Activated effector memory CD4-positive, alpha-beta T cell treated with Interleukin-2 at 50 U/mL for 16 hours (primary cell): Measurements from ENCODE around the gene CLIP1.
"Not testable (repeated sequence)": the region's sequence is repeated elsewhere in the genome, so short reads cannot be mapped to it uniquely, and the experiment has no call there.

Source experiments
- DNase-seq: peaks from one replicate; pipeline ENCODE4 v3.0.0-alpha.2; 2020

The CLIP1 gene

GRCh38 chr12:122429043-122429442 lies 6.6 kb upstream of the CLIP1 start:
- not testable (repeated sequence) for DNase-seq

- no peak for DNase-seq
These were observed 4.9 kb upstream of the CLIP1 start for GRCh38 chr12:122427403-122427802.

DNA sequence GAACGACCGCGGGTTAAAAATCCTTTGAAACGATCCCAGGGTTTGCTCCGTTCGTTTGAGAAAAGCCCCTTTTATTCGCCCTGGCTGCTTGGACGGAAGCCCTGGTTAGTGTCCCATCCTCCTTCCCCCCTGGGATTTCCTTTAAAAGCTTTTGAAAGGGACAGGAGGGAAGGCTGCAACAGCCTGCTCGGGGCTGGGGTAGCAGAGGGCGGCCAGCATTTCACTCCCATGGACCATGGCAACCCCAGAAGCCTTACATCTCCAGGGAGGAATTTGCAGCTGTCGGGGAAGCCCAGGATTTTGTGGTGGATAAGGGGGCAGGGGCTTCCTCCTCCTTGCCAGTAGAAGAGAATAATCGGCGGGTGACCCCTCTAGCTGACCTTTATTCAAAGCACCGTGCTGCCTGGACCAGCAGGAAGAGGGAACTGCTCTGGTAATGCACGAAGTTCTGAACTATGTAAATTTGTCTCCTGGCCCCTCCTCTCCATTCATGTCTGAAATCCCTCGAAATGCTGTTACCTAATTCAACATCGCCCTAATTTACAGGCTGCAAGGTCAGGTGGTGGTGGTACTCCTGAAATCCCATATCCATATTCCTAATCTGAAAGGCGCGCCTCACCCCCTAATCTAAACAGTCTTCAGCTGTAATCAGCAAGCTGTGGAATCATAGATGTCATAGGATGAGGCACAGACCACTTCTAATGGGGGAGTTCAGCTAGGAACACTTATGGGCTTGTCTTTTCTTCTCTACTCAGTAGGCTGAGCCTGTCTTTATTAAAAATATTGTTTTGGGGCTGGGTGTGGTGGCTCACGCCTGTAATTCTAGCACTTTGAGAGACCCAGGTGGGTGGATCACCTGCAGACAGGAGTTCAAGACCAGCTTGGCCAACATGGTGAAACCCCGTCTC lies 1.0 kb upstream of the CLIP1 start:
- no peak for DNase-seq

- DNase-seq, result peak; percentile 21
These were observed 325 bp upstream of the CLIP1 start for GRCh38 chr12:122422730-122423257.

- DNase-seq, result peak; percentile 10
These were observed 1.2 kb downstream of the CLIP1 start for GRCh38 chr12:122421187-122421820.

DNA sequence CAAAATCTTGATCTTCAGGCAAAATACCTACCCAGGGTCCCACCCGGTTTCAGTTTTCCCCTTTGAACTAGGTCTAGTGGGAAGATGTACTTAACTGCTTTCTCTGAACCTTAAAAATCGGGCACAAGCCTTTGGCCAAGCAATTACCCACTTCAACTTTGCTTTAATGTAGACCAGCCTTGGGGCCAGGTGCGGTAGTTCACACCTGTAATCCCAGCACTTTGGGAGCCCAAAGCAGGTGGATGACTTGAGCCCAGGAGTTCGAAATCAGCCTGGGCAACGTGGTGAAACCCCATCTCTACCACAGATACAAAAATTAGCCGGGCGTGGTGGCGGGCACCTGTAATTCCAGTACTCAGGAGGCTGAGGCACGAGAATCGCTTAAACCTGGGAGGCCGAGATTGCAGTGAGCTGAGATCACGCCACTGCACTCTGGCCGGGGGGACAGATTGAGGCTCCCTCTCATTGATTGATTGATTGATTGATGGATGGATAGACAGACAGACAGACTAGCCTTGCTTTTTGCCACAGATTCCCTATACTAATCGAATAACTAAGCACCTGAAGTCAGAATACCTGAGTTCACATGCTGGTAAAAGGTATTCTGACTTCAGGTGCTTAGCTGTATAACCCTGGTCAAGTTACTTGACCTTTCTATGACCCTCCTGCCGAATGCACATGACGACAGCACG lies 1.9 kb downstream of the CLIP1 start:
- DNase-seq, result no peak

DNA sequence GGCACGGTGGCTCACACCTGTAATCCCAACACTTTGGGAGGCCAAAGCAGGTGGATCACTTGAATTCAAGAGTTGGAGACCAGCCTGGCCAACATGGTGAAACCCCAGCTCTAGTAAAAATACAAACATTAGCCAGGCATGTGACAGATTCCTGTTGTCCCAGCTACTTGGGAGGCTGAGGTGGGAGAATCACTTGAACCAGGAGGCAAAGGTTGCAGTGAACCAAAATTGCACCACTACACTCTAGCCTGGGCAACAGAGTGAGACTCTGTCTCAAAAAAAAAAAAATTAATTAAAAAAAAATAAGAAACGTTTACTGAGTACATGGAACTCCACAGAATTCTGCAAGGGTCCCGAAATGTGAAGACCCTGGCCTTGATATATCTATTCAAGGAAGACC lies 3.4 kb downstream of the CLIP1 start:
- not testable (repeated sequence) for DNase-seq

GRCh38 chr12:122415665-122416064 lies 6.8 kb downstream of the CLIP1 start:
- DNase-seq, result not testable (repeated sequence)

DNA sequence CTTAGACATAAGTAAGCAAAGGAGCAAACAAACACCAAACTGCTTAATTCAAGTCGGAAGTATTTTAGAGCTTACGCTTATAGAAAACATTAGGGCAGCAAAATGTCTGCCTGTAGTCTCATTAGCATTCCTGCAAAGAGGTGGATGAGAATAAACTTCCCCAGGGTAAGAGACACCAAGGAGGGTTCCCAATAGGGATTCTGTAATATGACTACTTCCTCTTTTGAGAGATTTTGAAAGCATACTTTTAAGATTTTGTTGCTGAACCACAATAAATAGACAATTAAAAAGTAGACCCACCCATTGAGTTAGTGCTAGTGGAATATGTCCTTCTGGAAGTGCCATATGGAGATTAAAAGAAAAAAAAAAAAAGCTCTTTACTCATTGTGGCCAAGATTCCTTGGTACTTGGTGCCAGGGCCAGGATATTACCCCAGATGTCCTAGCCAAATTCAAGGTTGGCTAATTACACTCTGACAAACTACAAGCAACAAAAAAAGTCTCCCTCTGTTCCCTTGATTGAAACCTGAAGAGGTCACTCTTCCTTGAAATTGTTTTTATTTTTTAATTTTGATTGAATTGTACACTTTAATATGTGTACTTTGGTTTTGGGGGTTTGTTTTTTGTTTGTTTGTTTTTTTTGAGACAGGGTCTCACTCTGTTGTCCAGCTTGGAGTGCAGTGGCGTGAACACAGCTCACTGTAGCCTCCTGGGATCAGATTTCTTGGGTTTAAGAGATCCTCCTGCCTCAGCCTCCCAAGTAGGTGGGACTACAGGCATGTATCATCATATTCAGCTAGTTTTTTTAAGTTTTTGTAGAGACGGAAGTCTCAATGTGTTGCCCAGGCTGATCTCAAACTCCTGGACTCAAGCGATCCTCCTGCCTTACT lies 8.7 kb downstream of the CLIP1 start:
- DNase-seq, result no peak

DNA sequence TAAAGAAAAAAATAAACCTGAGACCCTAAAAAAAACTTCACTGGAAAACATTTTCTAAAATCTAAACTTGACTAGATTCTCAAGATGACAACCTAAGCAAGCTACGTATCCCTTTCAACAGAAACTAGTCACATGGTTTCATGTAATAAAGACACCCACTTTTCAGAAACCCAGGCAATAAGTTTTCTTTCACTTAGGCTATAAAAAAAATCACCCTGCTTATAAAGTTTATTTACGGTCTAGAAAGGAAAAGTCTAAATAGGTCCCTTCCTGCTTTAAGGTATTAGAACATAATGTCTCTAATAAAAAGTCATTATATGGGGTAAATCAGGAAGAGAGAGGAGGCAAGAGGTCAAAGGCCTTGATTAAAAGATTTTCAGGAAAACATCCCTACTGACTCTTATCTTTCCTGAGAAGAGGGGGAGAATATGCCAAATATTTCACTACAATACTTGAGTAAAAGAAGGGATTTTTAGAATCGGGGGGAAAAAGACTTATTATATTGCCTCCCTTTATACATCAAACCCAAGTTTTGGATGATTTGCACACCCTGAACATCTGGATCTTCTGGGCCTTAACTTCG lies 9.5 kb downstream of the CLIP1 start:
- DNase-seq, result no peak

DNA sequence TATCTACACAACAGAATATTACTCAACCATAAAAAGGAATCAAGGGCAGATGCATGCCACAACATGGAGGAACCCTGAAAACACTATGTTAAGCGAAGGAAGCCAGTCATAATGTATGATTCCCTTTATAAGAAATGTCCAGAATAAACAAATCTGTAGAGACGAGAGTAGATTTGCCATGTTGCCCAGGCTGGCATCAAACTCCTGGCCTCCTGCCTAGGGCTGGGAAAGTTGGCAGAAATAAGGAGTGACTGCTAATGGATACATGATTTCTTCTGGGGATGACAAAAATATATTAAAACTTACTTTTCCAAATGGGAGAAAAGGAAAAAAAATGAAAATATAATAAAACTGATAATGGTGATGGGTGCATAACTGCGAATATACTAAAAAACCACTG lies 10.9 kb downstream of the CLIP1 start:
- no peak for DNase-seq

DNA sequence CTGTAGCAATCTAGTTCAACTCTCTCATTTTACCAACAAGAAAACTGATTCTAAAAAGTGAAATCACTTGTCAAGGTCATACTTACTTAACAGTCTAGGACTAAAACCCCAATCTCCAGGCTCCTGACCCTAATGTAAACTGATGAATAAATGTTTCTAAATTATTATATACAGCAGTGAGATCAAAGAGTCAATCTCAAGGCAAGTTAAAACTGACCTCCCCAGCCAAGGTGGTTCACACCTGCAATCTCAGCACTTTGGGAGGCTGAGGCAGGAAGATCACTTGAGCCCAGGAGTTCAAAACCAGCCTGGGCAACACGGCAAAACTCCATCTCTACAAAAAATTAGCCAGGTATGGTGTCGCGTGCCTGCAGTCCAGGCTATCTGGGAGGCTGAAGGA lies 15.3 kb downstream of the CLIP1 start:
- DNase-seq, result no peak

DNA sequence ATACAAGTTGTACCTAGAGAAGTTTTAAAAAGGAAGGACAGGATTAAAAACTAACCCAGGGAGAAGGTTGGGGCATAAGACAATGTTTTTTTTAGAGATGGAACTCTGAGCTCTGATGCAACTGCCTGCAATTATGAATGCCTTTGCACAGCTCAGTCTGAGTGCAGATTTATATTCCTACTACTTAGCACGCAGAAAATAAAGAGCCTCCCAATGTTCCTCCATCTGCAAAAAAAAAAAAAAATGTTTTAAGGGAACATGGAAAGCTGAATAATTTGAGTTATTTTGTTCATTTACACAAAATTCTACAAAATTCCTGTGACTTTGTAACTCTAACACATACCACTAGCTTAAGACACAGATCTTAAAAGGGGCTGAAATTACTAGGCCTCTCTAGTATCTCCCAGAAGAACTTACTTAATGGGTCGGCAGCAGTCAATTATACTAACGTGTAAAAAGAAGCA lies 15.7 kb downstream of the CLIP1 start:
- no peak for DNase-seq

DNA sequence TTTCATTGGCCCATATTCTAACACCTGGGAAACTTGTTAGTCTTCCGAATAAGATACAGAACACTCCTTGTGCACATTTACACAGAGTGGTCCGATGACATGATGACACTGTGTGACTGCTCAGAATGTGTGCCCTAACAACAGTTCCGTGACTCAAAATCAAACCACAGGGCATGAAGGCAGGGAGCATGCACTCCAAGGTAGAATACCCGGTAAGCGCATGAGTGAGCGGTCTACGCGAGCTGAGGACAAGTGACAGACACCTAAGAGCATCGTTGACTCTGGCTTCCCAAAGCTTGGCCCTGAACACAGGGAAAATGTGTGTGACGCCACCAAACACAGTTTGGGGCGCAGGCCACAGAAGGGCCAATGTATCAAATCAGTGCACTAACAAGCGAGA lies 18.6 kb downstream of the CLIP1 start:
- DNase-seq, result no peak

DNA sequence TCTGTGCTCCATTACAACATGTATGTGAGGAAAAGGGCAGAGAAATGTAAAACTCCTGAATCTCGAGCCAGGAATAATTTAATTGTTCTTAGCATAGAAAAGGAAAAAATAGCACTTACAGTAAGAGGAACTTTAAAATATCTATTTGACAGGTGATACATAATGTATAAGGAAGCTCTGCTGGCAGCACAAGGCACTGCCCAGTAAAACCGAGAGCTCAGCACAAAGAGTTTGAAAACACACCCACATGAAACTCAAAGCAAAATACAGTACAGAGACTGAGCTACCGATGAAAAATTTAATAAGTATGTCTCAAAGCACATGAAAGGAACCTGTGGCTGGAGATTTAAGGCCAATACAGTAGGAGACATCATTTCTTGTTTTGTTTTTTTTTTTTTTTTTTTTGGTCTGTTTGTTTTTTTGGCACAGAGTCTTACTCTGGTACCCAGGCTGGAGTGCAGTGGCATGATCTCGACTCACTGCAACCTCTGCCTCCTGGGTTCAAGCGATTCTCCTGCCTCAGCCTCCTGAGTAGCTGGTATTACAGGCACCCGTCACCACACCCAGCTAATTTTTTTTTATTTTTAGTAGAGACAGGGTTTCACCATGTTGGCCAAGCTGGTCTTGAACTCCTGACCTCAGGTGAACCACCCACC lies 19.2 kb downstream of the CLIP1 start:
- no peak for DNase-seq

GRCh38 chr12:122402264-122402663 lies 20.2 kb downstream of the CLIP1 start:
- no peak for DNase-seq

DNA sequence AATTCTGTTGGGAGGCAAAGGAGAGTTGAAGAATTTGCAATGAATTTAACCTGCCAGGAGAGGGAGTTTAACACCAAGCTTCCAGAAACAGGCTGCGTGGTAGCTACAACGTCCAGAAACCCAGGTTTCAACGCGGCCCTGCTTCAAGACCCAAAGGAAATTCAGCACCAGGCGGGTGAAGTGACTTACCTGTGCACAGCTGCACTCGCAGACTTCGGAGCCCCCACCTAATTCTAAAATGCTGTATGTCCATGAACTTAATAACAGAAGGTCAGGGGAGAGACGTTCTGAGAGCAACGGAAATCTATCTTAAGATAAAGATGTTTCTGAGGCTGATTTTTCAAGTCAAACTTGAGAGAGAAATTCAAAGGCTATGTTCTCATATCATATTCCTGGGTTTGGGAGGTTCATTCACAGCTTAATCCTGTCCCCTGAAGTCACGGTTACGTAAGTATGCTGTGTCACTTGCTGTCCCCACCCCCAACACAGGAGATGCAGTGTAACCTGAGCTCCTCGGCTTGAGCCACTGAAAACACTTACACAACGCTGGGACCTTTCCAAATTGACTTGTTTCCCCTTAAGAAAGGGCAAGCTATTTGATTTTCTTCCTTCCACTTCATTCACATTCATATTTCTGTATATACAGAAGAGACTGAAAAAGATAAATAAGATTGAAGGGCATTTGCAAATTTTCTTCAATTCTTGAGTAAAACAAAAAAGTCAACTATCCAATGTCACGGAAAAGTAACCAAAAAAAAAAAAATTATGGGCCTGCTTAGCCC lies 22.7 kb downstream of the CLIP1 start:
- DNase-seq, result peak; percentile 42

- no peak for DNase-seq
These were observed 23.2 kb downstream of the CLIP1 start for GRCh38 chr12:122399254-122399591.

DNA sequence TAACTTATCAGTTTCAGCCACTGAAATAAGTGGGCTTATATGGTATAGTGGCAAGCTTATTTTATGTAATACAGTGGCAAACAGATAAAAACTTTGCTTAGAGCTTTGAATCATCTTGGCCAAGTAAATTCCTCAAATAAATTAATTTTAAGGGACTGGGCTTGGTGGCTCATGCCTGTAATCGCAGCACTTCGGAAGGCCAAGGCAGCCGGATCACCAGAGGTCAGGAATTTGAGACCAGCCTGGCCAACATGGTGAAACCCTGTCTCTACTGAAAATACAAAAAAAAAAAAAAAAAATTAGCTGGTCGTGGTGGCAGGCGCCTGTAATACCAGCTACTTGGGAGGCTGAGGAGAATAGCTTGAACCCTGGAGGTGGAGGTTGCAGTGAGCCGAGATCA lies 24.5 kb downstream of the CLIP1 start:
- DNase-seq, result not testable (repeated sequence)

GRCh38 chr12:122395319-122395718 lies 27.1 kb downstream of the CLIP1 start:
- DNase-seq, result no peak
